Stimulated activated CD8-positive, alpha-beta memory T cell treated with anti-CD3 and anti-CD28 coated beads, Interleukin-7, amount 100 ng/mL, for 24 hours (primary cell): Measurements from ENCODE around the gene SMPD4.
A peak's percentile ranks its signal among the peaks of the same experiment; 100 is the strongest.
"Not testable (repeated sequence)": the region's sequence is repeated elsewhere in the genome, so short reads cannot be mapped to it uniquely, and the experiment has no call there.

ENCODE experiments used
- DNase-seq: peaks from one replicate; pipeline ENCODE4 v3.0.0-alpha.2; 2020; ENCODE audit warnings: low read depth

SMPD4 gene

DNA sequence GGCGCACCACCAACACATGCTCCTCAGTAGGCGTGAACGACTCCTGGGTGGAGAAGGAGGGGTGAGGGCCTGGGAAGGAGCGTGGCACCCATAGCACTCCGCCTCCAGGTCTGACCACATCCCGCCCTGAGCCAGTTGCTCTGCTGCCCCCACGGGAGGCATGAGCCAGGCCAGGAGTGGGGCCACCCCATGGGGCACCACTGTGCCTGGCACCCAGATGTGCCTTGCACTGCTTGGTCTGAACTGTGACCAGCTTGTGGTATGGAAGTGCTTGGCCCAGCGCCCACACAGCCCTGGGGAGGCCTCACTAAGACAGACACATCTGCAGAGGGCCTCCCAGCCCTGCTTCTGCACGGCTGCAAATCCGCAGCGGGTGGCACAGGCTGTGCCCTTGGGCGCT is 24.0 kb downstream of the SMPD4 start:
- DNase-seq, result not testable (repeated sequence)

DNA sequence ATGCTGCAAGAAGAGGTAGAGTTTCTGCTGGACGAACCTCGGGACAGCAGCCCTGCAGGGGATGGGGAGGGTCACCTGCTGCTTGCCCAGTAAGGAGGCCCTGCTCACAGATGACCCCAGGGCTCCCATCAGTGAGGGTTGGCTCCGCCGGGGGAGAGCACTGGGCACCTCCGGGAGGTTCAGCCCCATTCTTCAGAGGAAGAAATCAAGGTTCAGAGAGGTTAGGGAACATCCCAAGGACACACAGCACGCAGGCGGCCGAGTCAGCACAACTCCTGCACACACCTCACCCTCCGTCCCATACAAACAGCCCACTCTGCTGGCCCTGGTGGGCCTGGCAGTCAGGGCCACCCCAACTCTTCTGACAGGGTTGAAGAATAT is 24.8 kb downstream of the SMPD4 start:
- no peak for DNase-seq

- not testable (repeated sequence) for DNase-seq
Measured at GRCh38 chr2:130155956-130156623, 25.3 kb downstream of the SMPD4 start.

GRCh38 chr2:130154773-130155765 is 26.3 kb downstream of the SMPD4 start:
- DNase-seq, result no peak

GRCh38 chr2:130154423-130154770 is 27.0 kb downstream of the SMPD4 start:
- not testable (repeated sequence) for DNase-seq

GRCh38 chr2:130153721-130154422 is 27.5 kb downstream of the SMPD4 start:
- not testable (repeated sequence) for DNase-seq

GRCh38 chr2:130152816-130153595 is 28.4 kb downstream of the SMPD4 start:
- DNase-seq, result no peak

- not testable (repeated sequence) for DNase-seq
Measured at GRCh38 chr2:130152136-130152815, 29.1 kb downstream of the SMPD4 start.

DNA sequence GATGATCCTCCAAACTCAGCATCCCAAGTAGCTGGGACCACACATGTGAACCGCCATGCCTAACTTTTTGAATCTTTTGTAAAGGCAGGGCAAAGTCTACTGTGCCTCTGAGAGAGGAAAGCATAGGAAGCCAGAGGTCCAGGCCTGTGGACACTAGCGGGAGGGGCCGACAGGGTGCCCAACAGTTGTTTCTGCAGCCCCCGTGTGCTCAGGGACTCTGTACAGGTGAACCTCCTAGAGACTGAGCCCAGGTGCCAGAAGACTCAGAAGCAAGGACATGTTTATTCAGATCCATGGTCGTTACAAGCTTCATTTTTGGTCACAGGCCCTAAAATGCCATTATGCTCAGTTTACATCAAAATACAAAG is 30.3 kb downstream of the SMPD4 start:
- DNase-seq, result not testable (repeated sequence)

- DNase-seq, result no peak
Measured at GRCh38 chr2:130150181-130151144, 30.9 kb downstream of the SMPD4 start.

GRCh38 chr2:130148515-130148914 is 32.9 kb downstream of the SMPD4 start:
- not testable (repeated sequence) for DNase-seq

DNA sequence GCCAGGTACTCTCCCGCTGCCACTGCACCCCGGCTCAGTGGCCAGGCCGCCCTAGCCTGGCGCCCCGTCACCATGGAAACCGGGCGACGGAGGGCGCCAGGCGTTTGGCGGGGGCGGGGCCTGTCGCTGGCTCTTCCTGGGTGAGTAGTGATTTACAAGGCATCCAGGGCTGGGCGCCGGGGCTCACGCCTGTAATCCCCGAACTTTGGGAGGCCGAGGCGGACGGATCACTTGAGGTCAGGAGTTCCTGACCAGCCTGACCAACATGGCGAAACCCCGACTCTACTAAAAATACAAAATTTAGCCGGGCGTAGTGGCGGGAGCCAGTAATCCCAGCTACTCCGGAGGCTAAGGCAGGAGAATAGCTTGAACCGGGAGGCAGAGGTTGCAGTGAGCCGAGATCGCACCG is 36.4 kb downstream of the SMPD4 start, which contains the start of gene CCDC74B:
TSS of gene CCDC74B (minus strand) at position 107 of the 409 bp plus-strand sequence. CDS start 116 bp downstream, outside the sequence.
- peak; percentile 20 for DNase-seq

DNA sequence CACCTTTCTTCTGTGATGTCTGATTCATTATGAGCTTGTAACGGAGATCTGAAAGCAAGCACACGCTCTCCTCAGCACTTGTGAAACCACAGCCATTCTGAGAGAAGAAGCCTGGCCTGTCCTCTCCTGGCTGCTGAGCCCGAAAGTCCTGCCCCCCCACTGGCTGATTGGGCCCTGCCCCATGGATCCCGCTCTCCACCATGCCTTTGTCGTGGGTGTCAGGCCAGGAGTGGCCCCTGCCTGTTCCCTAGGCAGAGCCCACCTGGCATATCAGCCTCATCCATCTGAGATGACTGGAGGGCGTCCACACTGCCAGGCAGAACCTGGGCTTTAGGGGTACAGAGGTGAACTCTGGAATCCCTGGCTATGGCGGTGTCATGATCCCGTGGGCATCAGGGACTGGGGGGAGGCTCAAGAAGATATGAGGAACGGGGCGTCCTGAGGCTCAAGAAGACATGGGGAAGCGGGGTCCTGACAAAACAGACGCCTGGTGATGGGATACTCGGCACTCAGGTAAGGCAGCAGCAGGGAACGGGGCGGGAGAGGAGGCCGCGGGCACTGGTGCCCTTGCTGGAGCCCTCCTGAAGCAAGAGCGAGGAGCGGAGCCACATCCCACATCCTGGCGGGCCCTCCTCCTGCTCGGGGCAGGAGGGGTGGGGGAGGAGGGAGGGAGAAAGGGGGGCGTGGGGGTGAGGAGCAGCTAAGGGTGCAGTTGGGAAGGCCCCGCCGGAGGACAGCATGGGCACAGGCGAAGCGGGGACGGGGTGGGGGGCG is 37.9 kb downstream of the SMPD4 start:
- DNase-seq, result not testable (repeated sequence)

DNA sequence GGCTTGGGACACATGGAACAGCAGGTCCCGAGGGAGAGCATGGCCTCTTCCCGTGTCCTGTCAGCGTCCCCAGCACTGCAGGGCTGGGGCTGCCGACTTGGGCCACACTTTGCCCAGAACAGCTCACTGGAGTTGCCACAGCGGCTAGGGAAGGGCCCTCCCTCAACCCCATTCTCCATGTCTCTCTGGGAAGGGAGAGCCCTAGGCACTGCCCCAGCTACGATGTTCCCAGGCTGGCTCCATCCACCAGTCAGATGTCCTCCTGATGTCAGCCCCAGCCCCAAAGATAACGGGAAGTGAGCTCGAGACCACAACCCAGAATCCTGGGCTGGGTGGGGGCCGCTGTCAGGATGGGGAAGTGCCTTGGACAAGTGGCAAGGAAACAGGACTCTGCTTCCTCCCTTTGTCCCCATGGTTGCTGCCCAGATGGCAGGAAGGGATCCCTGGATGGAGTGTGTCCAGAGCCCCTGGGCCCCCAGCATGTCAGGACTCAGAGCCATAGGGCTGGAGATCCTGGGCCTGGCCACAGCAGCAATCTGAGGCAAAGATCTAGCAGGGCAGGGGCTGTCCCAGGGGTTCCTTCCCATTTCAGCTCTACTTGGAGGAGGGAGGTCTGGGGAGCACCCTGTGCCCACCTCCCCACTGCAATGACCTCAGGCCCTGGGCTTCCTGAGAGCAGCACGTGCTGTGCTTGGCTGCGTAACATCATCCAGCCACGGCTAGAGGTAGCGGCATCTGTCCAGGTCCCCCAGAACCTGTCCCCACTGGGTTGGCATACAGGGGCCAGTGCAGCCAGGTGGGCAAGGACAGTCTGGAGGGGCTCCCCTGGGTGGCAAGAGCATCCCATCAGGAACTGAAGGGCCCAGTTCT is 38.8 kb downstream of the SMPD4 start:
- DNase-seq, result not testable (repeated sequence)

DNA sequence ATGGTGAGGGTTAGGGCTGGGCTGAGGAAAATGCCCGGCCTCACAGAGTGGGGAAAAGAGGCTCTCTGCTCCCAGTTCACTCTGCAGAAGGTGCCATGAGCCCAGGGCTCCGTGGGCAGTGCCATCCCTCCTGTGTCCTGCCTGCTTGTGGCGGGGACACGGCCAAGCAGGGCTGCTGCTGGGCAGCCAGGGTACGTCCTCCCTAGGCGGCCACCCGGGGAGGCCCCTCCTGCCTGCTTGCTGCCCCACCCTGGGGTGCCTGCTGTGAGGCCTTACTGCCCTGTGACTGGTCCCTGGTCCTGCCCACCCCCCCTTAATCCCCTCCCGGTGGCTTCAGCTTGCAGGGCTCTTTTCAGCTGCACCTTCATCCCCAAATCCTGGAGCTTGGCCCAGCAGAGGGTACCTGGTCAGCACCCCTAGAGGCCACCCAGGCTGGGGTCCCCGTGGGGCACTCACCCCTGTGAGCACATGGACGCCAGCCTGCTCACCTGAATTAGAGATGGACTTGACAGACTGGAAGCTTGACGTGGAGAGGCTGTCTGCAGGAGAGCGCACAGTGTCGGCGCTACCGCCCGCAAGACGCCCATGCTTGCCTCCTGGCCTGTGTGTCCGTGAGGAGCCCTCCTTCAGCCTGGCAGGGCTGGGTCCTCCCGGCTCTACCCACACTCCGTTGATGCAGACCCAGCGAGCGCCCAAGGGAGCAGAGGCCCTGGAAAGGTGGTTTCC is 39.6 kb downstream of the SMPD4 start:
- not testable (repeated sequence) for DNase-seq

DNA sequence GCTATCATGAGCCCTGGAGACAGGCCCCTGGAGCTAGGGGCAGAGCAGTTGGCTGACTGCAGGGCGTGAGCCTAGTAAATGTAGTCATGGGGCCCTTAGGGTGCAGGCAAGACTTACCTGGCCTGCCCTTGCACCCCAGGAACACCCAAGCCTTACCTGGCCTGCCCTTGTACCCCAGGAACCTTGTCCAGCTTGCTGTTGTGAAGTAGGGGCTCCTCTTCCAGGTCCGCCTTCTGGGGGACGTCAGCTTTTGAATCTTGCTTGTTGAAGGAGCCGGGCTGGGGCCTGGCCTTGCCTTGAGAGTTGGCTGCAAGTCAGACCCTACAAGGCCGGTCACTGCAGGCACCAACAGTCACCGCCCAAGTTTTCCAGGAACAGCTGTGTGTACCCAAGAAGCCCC is 40.4 kb downstream of the SMPD4 start:
- DNase-seq, result not testable (repeated sequence)

DNA sequence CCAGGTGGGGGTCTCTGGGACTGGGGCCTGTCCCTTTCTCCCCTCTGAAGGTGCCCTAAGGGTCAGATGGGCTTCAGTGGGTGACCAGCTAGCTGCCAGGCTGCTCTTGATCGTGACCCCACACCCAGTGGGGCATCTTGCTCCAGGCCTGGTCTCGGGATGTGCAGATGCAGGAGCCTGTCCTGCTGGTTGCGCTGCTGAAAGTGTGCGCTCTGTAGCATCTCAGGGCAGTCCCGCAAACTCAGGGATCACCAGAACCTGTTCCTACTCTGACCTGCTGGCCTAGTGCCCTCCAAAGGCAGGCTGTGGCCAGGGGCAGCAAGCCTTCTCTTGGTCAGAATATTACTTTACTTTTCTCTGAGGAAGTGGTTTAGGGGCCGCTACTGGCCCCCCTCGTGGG is 40.9 kb downstream of the SMPD4 start:
- not testable (repeated sequence) for DNase-seq
